Stimulated activated CD4-positive, alpha-beta T cell treated with anti-CD3 and anti-CD28 coated beads, Interleukin-4, amount 100 ng/mL, for 4 hours (primary cell): Measurements from ENCODE around the gene PPP1R14B.
A peak's percentile ranks its signal among the peaks of the same experiment; 100 is the strongest.
"Not testable (repeated sequence)": the region's sequence is repeated elsewhere in the genome, so short reads cannot be mapped to it uniquely, and the experiment has no call there.

Source experiments
- DNase-seq, 2 experiments: peaks; one replicate each; pipeline ENCODE4 v3.0.0-alpha.2; 2020

PPP1R14B gene

GRCh38 chr11:64260147-64260708, 13.5 kb upstream of the PPP1R14B start:
- DNase-seq = no peak

DNA sequence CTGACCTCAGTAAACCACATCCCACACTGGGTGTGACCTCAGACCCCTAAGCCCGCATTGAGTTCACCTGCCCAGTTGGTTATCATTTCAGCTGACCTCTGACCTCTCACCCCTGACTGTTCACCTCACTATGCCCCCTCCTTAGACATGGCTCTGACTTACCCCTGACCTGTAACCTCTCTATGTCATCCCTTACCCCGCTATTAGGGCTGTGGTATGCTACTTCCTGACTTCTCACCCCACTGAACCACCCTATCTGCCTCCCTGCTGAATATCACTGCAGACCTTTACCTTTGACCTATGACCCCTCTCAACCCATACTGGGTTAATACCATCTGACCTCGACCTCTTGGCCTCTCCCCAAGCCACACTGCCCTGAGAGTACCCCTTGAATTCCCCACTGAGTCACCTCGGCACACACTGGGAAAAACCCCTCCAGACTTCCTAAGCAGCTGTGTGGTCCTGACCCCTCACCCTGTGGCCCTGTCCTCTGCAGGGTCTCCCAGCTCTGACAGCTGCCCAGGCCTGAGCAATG, 12.9 kb upstream of the PPP1R14B start:
- no peak for DNase-seq

DNA sequence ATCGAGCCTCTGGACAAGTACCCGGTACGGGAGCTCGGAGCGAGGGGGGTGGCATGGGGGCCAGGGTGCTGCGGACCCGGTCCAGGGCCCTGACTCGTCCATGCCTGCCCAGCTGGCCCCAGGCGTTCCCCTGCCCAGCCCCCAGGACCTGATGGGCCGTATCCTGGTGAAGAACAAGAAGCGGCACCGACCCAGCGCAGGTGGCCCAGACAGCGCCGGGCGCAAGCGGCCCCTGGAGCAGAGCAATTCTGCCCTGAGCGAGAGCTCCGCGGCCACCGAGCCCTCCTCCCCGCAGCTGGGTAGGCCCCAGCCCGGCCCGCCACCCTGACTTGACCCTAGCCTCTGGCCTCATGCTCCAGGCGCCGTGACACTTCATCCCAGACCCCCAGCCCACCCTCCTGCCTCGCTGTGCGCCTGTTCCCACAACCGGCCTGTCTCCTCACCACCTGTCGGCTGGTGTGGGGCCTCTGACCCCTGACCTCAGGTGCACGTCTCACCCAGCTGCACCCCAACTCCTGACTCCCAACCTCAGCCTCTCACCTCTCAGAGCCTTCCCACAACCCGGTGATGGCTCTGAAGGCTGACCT, 12.3 kb upstream of the PPP1R14B start:
- no peak for DNase-seq

DNA sequence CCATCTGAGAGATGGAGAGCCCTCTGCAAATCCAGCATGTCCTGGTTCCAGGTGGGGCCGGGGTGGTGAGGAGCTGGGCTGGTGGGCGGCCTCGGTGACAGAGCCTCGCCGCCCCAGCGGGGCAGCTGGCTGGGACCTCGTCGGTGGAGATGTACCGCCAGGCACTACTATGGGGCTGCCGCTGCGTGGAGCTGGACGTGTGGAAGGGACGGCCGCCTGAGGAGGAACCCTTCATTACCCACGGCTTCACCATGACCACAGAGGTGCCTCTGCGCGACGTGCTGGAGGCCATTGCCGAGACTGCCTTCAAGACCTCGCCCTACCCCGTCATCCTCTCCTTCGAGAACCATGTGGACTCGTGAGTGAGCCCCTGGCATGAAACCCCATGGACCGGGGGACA, 11.6 kb upstream of the PPP1R14B start:
- no peak for DNase-seq

DNA sequence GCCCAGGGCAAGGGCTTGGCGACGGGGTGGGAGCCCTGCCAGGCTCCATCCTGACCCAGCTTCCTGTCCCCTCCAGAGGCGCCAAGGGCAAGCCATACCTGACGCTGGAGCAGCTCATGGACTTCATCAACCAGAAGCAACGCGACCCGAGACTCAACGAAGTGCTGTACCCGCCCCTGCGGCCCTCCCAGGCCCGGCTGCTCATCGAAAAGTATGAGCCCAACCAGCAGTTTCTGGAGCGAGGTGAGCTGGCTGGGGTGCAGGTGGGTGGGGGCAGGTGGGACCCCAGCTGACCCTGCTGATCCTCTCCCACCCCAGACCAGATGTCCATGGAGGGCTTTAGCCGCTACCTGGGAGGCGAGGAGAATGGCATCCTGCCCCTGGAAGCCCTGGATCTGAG, 9.6 kb upstream of the PPP1R14B start:
- DNase-seq = no peak

DNA sequence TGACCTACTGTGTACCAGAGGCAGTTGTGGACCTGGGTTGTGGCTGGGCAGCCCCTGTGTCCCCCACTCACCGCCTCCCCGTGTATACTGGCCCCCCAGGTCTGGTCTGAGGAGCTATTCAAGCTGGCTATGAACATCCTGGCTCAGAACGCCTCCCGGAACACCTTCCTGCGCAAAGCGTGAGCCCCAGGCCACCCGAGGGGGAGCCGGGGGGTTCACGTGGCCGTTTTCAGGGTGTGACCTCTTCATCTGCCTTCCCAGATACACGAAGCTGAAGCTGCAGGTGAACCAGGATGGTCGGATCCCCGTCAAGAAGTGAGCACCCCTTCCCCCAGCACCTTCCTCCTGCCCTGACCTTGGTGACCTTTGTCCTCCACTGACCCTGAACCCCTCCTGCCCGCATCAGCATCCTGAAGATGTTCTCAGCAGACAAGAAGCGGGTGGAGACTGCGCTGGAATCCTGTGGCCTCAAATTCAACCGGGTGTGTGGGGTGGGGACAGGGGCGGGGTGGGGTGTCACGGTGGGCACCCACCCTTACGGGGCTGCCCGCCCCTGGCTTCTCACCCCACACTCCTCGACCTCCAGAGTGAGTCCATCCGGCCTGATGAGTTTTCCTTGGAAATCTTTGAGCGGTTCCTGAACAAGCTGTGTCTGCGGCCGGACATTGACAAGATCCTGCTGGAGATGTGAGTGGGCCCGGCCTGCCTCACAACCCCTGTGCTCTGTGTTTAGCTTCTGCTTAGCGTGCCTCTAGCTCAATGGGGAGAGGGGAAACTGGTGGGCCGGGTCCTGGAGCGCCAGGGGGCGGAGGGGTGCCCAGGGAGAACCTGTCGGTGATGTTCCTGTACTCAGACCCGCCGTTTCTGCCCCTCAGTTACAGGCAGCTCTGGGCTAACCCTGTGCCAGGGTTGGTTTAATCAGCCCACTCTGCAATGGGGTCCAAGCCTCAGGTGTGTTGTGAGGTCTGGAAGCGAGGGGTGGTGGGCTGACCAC, 8.7 kb upstream of the PPP1R14B start:
- DNase-seq = no peak

GRCh38 chr11:64254326-64254725, 7.6 kb upstream of the PPP1R14B start:
- DNase-seq = no peak

- no peak for DNase-seq
These were observed 6.7 kb upstream of the PPP1R14B start for GRCh38 chr11:64253481-64253880.

DNA sequence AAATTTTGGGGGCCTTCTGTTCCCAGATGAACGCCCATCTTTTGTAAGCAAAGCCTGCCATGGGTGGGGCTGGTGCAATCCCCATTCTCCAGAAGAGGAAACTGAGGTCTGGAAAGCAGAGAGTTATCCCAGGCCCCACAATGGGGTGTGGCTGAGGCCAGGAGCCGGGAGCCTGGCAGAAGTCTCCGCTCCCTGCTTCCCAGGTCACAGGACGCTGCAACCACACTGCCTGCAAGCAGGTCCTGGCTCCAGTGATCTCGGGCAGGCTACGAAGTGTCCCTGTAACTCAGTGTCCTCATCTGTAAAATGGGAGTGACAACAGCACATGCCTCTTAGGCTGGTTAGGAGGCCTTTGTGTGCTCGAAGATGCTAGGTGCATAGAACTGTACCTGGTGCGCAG, 6.3 kb upstream of the PPP1R14B start:
- no peak for DNase-seq

DNA sequence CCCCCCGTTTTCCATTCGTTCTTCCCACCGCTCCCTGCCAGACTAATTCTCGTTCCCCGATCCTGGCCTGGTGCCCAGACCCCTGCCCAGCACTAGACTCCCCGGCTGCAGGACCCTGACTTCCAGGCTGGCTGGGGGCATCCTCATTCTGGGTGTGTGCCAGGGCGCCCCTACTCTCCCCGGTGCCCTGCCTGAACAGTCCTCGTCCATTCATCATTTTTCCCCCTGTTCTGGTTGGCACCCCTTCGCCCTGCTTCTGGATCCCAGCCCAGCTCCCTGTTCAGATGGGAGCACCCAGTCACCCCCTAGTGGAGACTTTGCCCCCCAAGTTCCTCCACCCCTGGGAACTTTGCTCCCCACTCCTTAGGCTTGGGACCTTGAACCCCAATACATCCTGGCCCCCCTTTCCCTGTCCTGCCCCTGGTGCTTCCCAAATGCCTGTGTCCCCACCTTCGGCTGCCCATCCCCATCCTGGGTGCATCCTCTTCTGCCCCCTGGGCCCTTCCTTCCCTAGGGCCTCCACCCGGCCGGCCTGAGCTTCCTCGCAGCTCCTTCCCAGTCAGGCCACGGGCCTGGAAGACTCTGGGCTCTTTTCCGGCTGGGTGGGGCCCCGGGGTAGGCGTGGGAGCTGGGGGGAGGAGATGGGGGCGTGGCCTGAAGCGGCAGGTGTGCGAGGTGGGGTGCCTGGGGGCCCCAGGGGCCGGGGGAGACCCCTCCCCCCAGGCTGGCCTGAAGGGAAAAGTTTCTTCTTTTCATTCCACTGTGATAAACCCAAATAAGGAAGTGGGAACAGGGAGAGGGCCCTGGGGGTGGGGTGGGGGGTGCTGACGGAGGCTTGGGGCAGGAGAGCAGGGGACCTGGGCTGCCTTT, 5.5 kb upstream of the PPP1R14B start:
- DNase-seq = no peak

DNA sequence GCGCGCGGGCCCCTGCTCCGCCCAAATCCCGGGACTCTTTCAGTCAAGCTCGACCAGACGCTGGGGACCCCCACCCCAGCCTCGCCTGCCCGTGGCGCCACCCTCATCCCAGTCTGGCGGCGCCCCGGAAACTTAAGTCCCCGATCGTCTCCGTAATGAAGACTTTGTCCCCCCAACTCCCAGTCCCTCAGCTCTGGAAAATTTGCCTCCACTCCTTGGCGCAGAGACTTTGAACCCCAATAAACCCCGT, 4.9 kb upstream of the PPP1R14B start:
- no peak for DNase-seq

GRCh38 chr11:64251016-64251752, 4.4 kb upstream of the PPP1R14B start, which contains the start of gene PLCB3:
PLCB3 (plus strand) TSS chr11:64251530; CDS start chr11:64251650, 120 bp downstream.
- DNase-seq = peak; percentile 54 to 71

DNA sequence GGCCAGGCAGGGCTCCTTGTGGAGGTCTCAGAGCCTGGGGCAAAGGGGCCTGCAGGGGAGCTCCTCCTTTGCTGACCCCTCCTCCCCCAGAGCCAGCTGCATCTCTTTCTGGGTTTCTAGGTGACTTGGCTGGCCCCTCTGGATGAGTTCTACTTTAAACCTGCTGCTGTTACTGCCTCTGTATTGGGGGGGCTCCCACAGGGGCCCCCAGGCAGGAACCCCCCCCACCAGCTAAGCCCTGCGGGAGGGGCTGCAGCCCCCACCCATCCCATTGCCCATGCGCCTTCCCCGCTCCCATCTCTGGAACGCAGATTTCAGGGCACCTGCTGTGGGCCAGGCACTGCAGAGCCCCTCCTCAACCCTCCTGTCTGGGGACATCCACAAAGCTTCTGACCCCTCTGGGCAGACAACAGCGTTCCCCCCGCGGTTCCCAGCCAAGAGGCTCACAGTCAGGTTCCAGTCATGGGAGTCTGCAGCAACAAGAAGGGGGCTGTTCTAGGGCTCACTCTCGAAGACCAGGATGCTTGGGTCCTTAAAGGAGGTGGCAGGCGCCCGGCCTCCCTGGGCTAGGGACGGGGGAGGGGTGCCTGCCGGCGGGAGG, 3.8 kb upstream of the PPP1R14B start:
- no peak for DNase-seq

- DNase-seq = no peak
These were observed 3.0 kb upstream of the PPP1R14B start for GRCh38 chr11:64249563-64250414.

- no peak for DNase-seq
These were observed 2.3 kb upstream of the PPP1R14B start for GRCh38 chr11:64249038-64249437.

DNA sequence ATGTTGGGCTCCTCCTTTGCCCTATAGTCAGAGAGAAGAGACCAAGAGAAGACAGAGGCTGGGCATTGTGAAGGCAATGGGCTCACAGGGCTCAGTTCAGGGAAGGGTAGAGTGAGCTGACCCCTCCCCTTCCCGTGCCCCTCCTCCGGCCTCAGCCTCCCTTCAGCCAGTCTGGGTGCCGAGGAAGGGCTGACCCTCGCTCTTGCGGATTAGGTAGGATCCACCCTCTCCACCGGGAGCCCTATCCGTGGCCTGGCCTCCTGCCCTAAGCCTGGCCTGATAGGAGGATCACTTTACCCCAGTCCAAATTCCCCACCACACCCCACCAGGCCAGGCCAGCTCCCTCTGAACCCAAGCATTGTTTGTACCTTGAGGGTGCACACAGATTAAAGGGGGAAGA, 1.8 kb upstream of the PPP1R14B start:
- no peak for DNase-seq

- DNase-seq = no peak
These were observed 1.2 kb upstream of the PPP1R14B start for GRCh38 chr11:64247729-64248531.

DNA sequence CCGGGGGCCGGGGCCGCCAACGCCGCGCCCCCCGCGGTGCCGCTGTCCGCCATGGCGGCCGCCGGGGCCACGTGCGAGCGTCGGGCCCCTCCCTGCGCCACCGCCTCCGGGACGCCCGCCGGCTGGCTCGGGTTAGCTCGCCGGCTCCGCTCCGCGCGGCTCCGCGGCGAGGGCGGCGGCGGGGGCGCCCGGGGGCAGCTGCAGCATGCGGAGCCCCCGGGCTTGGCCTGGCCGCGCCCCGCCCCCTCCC, 197 bp downstream of the PPP1R14B start:
- DNase-seq = not testable (repeated sequence)

- DNase-seq = peak; percentile 80 to 92
These were observed 734 bp downstream of the PPP1R14B start for GRCh38 chr11:64245797-64246620.
